ENCODE data around the gene SLC18B1.

The SLC18B1 gene

GRCh38 chr6:132812255-132812732, 13.9 kb upstream of the SLC18B1 start:
- TF ChIP-seq FOXP2 (optimal IDR thresholded peaks at IDR 0.05; ENCODE audit: borderline replicate concordance, extremely low read depth, extremely low read length, insufficient read depth) (no peak), SIN3A (IDR thresholded peaks at IDR 0.05; ENCODE audit: borderline replicate concordance, insufficient read depth, low read length) (no peak), REST (IDR thresholded peaks at IDR 0.05; ENCODE audit: insufficient read depth in 1 of 2, low read depth in 2 of 2, low read length in 2 of 2) (no peak), POLR2AphosphoS5 (IDR thresholded peaks at IDR 0.05; ENCODE audit: low read depth, low read length) (no peak), TAF1 (IDR thresholded peaks at IDR 0.05; ENCODE audit: borderline replicate concordance, insufficient read depth, low read length) (no peak)

GRCh38 chr6:132811276-132811675, 12.8 kb upstream of the SLC18B1 start:
- no peak for TF ChIP-seq SIN3A (IDR thresholded peaks at IDR 0.05; ENCODE audit: borderline replicate concordance, insufficient read depth, low read length)
- no peak for TF ChIP-seq TAF1 (IDR thresholded peaks at IDR 0.05; ENCODE audit: borderline replicate concordance, insufficient read depth, low read length)
- TF ChIP-seq FOXP2 (optimal IDR thresholded peaks at IDR 0.05; ENCODE audit: borderline replicate concordance, extremely low read depth, extremely low read length, insufficient read depth) = no peak
- no peak for TF ChIP-seq POLR2AphosphoS5 (IDR thresholded peaks at IDR 0.05; ENCODE audit: low read depth, low read length)
- no peak for TF ChIP-seq REST (IDR thresholded peaks at IDR 0.05; ENCODE audit: insufficient read depth in 1 of 2, low read depth in 2 of 2, low read length in 2 of 2)

GRCh38 chr6:132805548-132805947, 7.1 kb upstream of the SLC18B1 start:
- no peak for TF ChIP-seq POLR2AphosphoS5 (IDR thresholded peaks at IDR 0.05; ENCODE audit: low read depth, low read length)

GRCh38 chr6:132804251-132804650, 5.8 kb upstream of the SLC18B1 start:
- TF ChIP-seq FOXP2 (optimal IDR thresholded peaks at IDR 0.05; ENCODE audit: borderline replicate concordance, extremely low read depth, extremely low read length, insufficient read depth) (no peak), TAF1 (IDR thresholded peaks at IDR 0.05; ENCODE audit: borderline replicate concordance, insufficient read depth, low read length) (no peak), POLR2AphosphoS5 (IDR thresholded peaks at IDR 0.05; ENCODE audit: low read depth, low read length) (no peak), REST (IDR thresholded peaks at IDR 0.05; ENCODE audit: insufficient read depth in 1 of 2, low read depth in 2 of 2, low read length in 2 of 2) (no peak), SIN3A (IDR thresholded peaks at IDR 0.05; ENCODE audit: borderline replicate concordance, insufficient read depth, low read length) (no peak)

GRCh38 chr6:132800656-132801055, 2.2 kb upstream of the SLC18B1 start:
- TF ChIP-seq TAF1 (IDR thresholded peaks at IDR 0.05; ENCODE audit: borderline replicate concordance, insufficient read depth, low read length) = no peak
- no peak for TF ChIP-seq FOXP2 (optimal IDR thresholded peaks at IDR 0.05; ENCODE audit: borderline replicate concordance, extremely low read depth, extremely low read length, insufficient read depth)
- TF ChIP-seq POLR2AphosphoS5 (IDR thresholded peaks at IDR 0.05; ENCODE audit: low read depth, low read length) = no peak
- TF ChIP-seq SIN3A (IDR thresholded peaks at IDR 0.05; ENCODE audit: borderline replicate concordance, insufficient read depth, low read length) = no peak

- TF ChIP-seq SIN3A (IDR thresholded peaks at IDR 0.05; ENCODE audit: borderline replicate concordance, insufficient read depth, low read length) (0 out of 2 replicates have a peak, but pooled peaks have one; percentile 25), POLR2AphosphoS5 (IDR thresholded peaks at IDR 0.05; ENCODE audit: low read depth, low read length) (no peak), TAF1 (IDR thresholded peaks at IDR 0.05; ENCODE audit: borderline replicate concordance, insufficient read depth, low read length) (no peak), FOXP2 (optimal IDR thresholded peaks at IDR 0.05; ENCODE audit: borderline replicate concordance, extremely low read depth, extremely low read length, insufficient read depth) (no peak), REST (IDR thresholded peaks at IDR 0.05; ENCODE audit: insufficient read depth in 1 of 2, low read depth in 2 of 2, low read length in 2 of 2) (no peak)
These were observed 567 bp upstream of the SLC18B1 start for GRCh38 chr6:132798869-132799538.

All from PFSK-1 (cell line).